ENCODE data around the gene UBE2QL1.

- TF ChIP-seq YY1 (IDR thresholded peaks at IDR 0.05; ENCODE audit: insufficient read depth, insufficient read length) (no peak), ZNF274 (IDR thresholded peaks at IDR 0.05; ENCODE audit: low read depth, low read length) (no peak), SUZ12 (IDR thresholded peaks at IDR 0.05; ENCODE audit: extremely low read depth, insufficient read depth, insufficient read length) (no peak)
Observed at GRCh38 chr5:6468870-6469269, 20.2 kb downstream of the UBE2QL1 start.

Data from NT2/D1 (cell line).